HG02588 (cell line): Measurements from ENCODE around the gene CYP27A1.
"Not testable (repeated sequence)": the region's sequence is repeated elsewhere in the genome, so short reads cannot be mapped to it uniquely, and the experiment has no call there.

ENCODE experiments used
- ATAC-seq: cut with Tn5 transposase; IDR thresholded peaks from one replicate; pipeline ENCODE4 v1.9.1; 2021; ENCODE audit warnings: mild to moderate bottlenecking, moderate library complexity; ENCODE audit not compliant: unreplicated experiment

CYP27A1 gene

GRCh38 chr2:218772759-218773158 lies 9.2 kb upstream of the CYP27A1 start:
- ATAC-seq, result not testable (repeated sequence)

GRCh38 chr2:218773881-218774280 lies 8.1 kb upstream of the CYP27A1 start:
- ATAC-seq, result no peak

DNA sequence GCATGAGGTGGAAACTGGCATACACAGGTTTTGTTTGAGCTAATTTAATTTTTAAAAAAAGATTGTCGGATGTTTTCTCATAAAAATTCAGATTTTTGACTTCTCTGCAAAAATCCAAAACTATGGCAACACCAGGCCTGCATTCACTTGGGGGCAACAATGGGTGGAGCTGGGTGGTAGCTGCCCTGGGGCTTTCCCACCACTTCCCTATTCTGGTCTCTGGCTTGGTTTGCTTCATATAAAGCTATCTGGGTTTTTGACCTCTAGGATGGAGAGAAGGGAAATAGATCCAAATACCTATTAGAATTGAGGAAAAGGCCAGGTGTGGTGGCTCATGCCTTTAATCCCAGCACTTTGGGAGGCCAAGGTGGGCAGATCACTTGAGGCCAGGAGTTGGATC lies 5.5 kb upstream of the CYP27A1 start:
- ATAC-seq, result no peak

DNA sequence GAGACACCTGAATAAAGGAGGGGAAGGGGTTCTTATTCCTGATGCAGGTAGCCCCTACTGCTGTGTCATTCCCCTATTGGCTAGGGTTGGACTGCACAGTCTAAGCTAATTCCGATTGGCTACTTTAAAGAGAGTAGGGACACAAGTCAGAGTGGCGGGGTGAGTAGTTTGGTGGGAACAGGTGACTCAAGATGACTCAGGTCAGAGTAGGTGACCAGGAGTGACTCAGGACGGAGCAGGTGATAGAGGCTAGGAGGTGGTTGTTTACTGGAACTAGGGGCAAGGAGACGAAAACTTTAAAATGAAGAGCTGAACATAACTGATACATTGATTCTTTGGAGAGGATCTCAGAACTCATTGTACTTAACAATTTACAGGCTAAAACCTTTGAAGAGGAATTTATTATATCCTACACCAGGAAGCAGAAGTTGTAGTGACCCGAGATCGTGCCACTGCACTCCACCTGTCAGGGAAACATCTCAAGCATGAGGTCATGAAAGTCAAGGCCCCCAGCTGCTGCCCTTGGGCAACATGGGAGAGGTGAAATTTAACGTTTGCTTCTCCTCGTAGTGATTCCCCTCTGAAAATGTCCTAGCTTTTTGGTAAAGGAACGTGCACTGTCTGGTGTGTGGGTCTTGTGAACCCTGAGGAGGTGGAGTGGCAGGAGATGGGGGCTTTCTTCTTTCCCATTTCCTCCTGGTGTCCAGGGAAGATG lies 4.5 kb upstream of the CYP27A1 start:
- ATAC-seq, result no peak

DNA sequence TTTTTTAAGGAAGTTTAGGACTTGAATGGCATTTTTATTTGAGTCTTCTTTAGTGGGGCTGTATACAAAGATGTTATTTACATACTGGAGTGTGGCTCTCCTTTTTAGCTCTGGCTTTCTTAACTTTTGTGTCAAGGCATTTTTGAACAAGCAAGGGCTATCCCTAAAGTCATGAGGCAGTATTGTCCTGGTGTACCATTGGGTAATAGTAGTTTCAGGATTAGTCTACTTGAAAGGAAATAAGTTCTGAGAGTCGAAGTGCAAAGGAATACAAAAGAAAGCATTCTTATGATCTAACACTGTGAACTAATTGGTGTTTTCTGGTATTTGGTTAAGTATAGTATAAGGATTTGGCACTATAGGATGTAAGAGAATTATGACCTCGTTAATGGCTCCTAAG lies 1.9 kb upstream of the CYP27A1 start:
- ATAC-seq, result no peak

- ATAC-seq, result no peak
Observed at GRCh38 chr2:218780851-218781690, 876 bp upstream of the CYP27A1 start.

- no peak for ATAC-seq
Observed at GRCh38 chr2:218782528-218782844, 539 bp downstream of the CYP27A1 start.

GRCh38 chr2:218783688-218784087 lies 1.7 kb downstream of the CYP27A1 start:
- no peak for ATAC-seq

- ATAC-seq, result no peak
Observed at GRCh38 chr2:218785103-218785502, 3.2 kb downstream of the CYP27A1 start.

DNA sequence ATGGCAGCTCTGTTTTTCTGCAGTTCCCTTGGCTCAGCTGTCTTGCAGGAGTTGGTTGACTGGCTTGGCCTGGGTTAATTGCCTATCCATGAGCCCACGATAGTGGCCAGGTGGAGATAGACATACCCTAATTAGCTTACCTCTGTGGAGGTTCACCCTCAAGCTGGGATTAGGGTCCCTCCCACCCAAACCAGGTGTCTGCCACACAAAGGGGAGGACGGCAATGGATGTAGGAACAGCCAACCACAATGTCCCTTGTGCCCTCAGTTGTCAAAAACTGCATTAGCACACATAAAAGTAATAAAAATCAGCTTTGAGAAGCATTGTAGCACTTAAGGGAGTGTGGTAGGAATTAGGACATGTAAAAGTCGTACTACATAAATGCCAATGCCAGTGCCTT lies 4.2 kb downstream of the CYP27A1 start:
- ATAC-seq, result no peak

DNA sequence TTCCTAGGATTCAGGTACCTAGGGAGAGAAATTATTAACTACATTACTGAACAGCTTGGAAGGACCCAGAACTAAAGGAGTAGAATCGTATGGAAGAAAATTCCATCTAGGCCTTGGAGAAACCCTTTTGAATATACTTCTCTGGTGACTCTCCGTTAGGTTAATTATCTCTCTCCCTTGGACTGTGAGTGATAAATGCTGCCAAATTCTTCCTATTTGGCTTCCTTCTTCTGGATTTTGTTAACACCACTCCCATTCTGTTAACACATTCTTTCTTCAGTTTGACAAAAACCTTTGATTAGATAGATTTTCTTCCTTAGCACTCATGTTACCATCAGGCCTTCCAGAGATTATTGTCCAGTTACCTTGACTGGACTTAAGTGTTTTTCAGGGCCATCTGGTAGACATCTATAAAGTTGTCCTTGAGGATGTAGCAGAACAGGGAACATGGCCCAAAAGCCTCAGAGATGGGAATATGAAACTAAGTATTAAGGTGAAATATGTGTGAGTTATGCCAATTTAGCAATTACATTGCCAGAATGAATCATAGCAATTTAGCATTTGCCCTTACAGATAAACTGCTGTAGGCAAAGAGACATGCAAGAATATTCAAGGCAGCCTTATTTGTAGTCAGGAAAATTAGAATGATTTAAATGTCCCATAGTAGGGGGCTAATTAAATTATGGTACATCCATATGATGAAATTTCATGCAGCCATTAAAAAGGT lies 6.7 kb downstream of the CYP27A1 start:
- ATAC-seq, result no peak

DNA sequence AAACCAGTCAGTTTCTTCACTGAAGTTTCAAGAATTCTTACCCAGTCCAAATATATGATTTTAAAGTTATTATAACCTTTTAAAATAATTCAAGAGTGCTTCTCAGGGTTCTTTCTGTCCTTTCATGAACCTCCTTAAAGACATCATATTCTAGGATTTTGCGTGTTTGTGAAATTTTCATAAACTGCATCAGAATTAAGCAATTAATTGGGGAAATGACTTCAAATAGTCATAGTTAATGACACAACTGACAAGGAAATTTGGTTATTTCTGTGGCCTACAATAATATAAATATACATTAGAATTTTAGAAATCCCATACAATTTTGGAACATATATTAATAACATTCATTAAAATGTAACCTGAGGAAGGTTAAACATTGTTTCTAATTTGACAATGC lies 10.5 kb downstream of the CYP27A1 start:
- no peak for ATAC-seq

GRCh38 chr2:218796691-218797090 lies 14.7 kb downstream of the CYP27A1 start:
- ATAC-seq, result no peak

GRCh38 chr2:218798767-218799504 lies 17.0 kb downstream of the CYP27A1 start:
- ATAC-seq, result no peak

GRCh38 chr2:218799990-218800389 lies 18.0 kb downstream of the CYP27A1 start:
- no peak for ATAC-seq

GRCh38 chr2:218802386-218802994 lies 20.5 kb downstream of the CYP27A1 start:
- no peak for ATAC-seq

- ATAC-seq, result no peak
Observed at GRCh38 chr2:218804817-218805216, 22.9 kb downstream of the CYP27A1 start.

- ATAC-seq, result no peak
Observed at GRCh38 chr2:218805627-218806026, 23.7 kb downstream of the CYP27A1 start.

DNA sequence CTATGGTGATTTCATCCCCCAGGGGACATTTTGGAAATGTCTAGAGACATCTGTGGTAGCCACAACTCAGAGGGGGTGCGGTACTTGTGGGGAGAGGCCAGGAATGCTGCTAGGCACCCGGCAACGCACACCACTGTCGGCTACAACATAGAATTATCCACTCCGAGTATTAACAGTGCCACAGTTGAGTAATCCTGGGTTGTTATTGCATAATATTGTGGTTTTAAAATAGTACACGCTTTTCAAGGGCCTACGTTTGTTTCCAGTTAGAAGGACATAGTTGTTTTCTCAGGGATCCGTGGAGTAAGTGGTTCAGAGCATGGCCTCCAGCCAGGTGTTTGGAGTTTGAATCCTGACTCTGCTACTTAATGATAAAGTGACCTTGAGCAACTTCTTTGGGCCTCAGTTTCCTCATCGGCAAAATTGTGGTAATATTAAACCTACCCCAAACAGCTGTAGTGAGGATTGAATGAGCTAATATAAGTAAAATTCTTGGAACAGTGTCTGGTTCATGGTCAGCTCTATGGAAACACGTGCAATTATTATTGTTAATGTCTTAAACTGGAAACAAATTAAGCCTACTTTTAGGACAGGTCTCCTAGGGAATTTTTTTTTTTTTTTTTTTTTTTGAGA lies 24.5 kb downstream of the CYP27A1 start:
- ATAC-seq, result no peak

DNA sequence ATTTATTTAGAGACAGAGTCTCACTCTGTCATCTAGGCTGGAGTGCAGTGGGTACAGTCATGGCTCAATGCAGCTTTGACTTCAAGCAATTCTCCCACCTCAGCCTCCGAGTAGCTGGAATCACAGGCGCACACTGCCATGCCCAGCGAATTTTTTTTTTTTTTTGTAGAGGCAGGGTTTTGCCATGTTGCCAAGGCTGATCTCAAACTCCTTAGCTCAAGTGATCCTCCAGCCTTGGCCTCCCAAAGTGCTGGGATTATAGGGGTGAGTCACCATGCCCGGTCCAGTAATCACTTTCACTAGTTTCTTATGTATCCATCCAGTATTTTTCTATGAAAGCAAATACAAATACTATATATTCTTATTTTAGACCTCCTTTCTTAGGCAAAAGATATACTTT lies 25.7 kb downstream of the CYP27A1 start:
- no peak for ATAC-seq
